ENCODE measurements around the gene BUD13. TPM values are rescaled to one million over a fixed set of nuclear protein-coding genes. Genes with fewer than 3 reads are reported as not detected.
A peak's percentile ranks its signal among the peaks of the same experiment; 100 is the strongest.

Gene BUD13
- total and polyA plus RNA-seq, 2 donors from 2014 or later, result 11.7 to 14.1 TPM

- Histone ChIP-seq H3K9me3 (ENCODE audit: control insufficient read depth in 2 of 3, insufficient read depth in 1 of 3, low read length in 3 of 3) (no peaks in the 10 kb centered on the region), H3K27me3 (ENCODE audit: control insufficient read depth, insufficient read depth, low read length) (no peaks in the 10 kb centered on the region), H3K4me1 (ENCODE audit: control insufficient read depth in 2 of 3, insufficient read depth in 2 of 3, low read depth in 1 of 3, low read length in 3 of 3) (peaks cover 0 to 7% (median 3%) of the 10 kb centered on the region in 3 donors), H3K4me3 (ENCODE audit: low read length in 3 of 3) (no peak overlapping the region), H3K27ac (ENCODE audit: low read depth in 2 of 2, low read length in 2 of 2) (no peak overlapping the region), H3K9ac (ENCODE audit: low read length in 3 of 3) (no peak overlapping the region), H3K36me3 (ENCODE audit: control insufficient read depth in 2 of 3, insufficient read depth in 3 of 3, low read length in 3 of 3) (peaks cover 0 to 22% (median 17%) of the 10 kb centered on the region in 3 donors)
- TF ChIP-seq CTCF (IDR thresholded peaks at IDR 0.05; ENCODE audit: borderline replicate concordance, extremely low read depth, insufficient read depth), result no peak
- intact Hi-C loops (cut with DNase I), result no loop called here
- no peak for DNase-seq
- FAIRE-seq, result no peak
Measured at GRCh38 chr11:116776522-116776984, 3.8 kb upstream of the BUD13 start.

GRCh38 chr11:116775975-116776374 is 3.2 kb upstream of the BUD13 start:
- H3K27ac ChIP-seq (ENCODE audit: low read depth in 2 of 2, low read length in 2 of 2), result no peak overlapping the region
- no peak overlapping the region for H3K4me3 ChIP-seq (ENCODE audit: low read length in 3 of 3)
- H3K9me3 ChIP-seq (ENCODE audit: control insufficient read depth in 2 of 3, insufficient read depth in 1 of 3, low read length in 3 of 3), result no peaks in the 10 kb centered on the region
- peaks cover 0 to 22% (median 17%) of the 10 kb centered on the region in 3 donors for H3K36me3 ChIP-seq (ENCODE audit: control insufficient read depth in 2 of 3, insufficient read depth in 3 of 3, low read length in 3 of 3)
- no peak for TF ChIP-seq CTCF (IDR thresholded peaks at IDR 0.05; ENCODE audit: borderline replicate concordance, extremely low read depth, insufficient read depth)
- H3K4me1 ChIP-seq (ENCODE audit: control insufficient read depth in 2 of 3, insufficient read depth in 2 of 3, low read depth in 1 of 3, low read length in 3 of 3), result peaks cover 0 to 11% (median 6%) of the 10 kb centered on the region in 3 donors
- H3K27me3 ChIP-seq (ENCODE audit: control insufficient read depth, insufficient read depth, low read length), result no peaks in the 10 kb centered on the region
- FAIRE-seq, result no peak
- no peak overlapping the region for H3K9ac ChIP-seq (ENCODE audit: low read length in 3 of 3)
- DNase-seq, result no peak
- intact Hi-C loops (cut with DNase I), result no loop called here

GRCh38 chr11:116774661-116775060 is 1.9 kb upstream of the BUD13 start:
- H3K9me3 ChIP-seq (ENCODE audit: control insufficient read depth in 2 of 3, insufficient read depth in 1 of 3, low read length in 3 of 3), result no peaks in the 10 kb centered on the region
- no peak for TF ChIP-seq CTCF (IDR thresholded peaks at IDR 0.05; ENCODE audit: borderline replicate concordance, extremely low read depth, insufficient read depth)
- no peak overlapping the region for H3K27ac ChIP-seq (ENCODE audit: low read depth in 2 of 2, low read length in 2 of 2)
- peaks cover 0 to 11% (median 9%) of the 10 kb centered on the region in 3 donors for H3K4me1 ChIP-seq (ENCODE audit: control insufficient read depth in 2 of 3, insufficient read depth in 2 of 3, low read depth in 1 of 3, low read length in 3 of 3)
- FAIRE-seq (no peak), DNase-seq (peak in 1 of 5 donors; percentile 64)
- H3K4me3 ChIP-seq (ENCODE audit: low read length in 3 of 3), result no peak overlapping the region
- intact Hi-C loops (cut with DNase I), result no loop called here
- H3K36me3 ChIP-seq (ENCODE audit: control insufficient read depth in 2 of 3, insufficient read depth in 3 of 3, low read length in 3 of 3), result peaks cover 0 to 19% (median 17%) of the 10 kb centered on the region in 3 donors
- no peak overlapping the region for H3K9ac ChIP-seq (ENCODE audit: low read length in 3 of 3)
- no peaks in the 10 kb centered on the region for H3K27me3 ChIP-seq (ENCODE audit: control insufficient read depth, insufficient read depth, low read length)

Data from kidney (tissue), 14 donors.